Limb (tissue), 2 donors: ENCODE results near the gene PURB.
"Not testable (repeated sequence)": the region's sequence is repeated elsewhere in the genome, so short reads cannot be mapped to it uniquely, and the experiment has no call there.

Experiments
- DNase-seq, 2 donors: peaks; one replicate each; pipeline ENCODE4 v3.0.0-alpha.2; 2016; ENCODE audit errors: extremely low spot score in 2 of 2

Gene PURB

GRCh38 chr7:44885394-44886317, at the start of gene PURB:
PURB (minus strand) TSS chr7:44885530; CDS start chr7:44885348, 182 bp downstream.
- peak; percentile 90 to 97 for DNase-seq

GRCh38 chr7:44935016-44935415, 49.7 kb upstream of the PURB start:
- DNase-seq, result no peak

GRCh38 chr7:44934510-44934909, 49.2 kb upstream of the PURB start:
- DNase-seq, result not testable (repeated sequence)

- no peak for DNase-seq
Measured at GRCh38 chr7:44930921-44931320, 45.6 kb upstream of the PURB start.

- DNase-seq, result no peak
Measured at GRCh38 chr7:44922351-44922694, 37.0 kb upstream of the PURB start.

- DNase-seq, result peak; percentile 42 to 85
Measured at GRCh38 chr7:44921607-44922350, 36.4 kb upstream of the PURB start.

GRCh38 chr7:44920119-44920518, 34.8 kb upstream of the PURB start:
- no peak for DNase-seq

- DNase-seq, result no peak
Measured at GRCh38 chr7:44918029-44918428, 32.7 kb upstream of the PURB start.

- DNase-seq, result no peak
Measured at GRCh38 chr7:44917465-44917864, 32.1 kb upstream of the PURB start.

GRCh38 chr7:44914992-44915607, 29.8 kb upstream of the PURB start:
- peak in 1 of 2 donors; percentile 3 for DNase-seq

- DNase-seq, result no peak
Measured at GRCh38 chr7:44912775-44913347, 27.5 kb upstream of the PURB start.

- no peak for DNase-seq
Measured at GRCh38 chr7:44911911-44912310, 26.6 kb upstream of the PURB start.

GRCh38 chr7:44909596-44910389, 24.5 kb upstream of the PURB start:
- no peak for DNase-seq

GRCh38 chr7:44906965-44907364, 21.6 kb upstream of the PURB start:
- DNase-seq, result no peak

- DNase-seq, result no peak
Measured at GRCh38 chr7:44905002-44905635, 19.8 kb upstream of the PURB start.

GRCh38 chr7:44899443-44899842, 14.1 kb upstream of the PURB start:
- DNase-seq, result no peak

- DNase-seq, result no peak
Measured at GRCh38 chr7:44898039-44898438, 12.7 kb upstream of the PURB start.

- no peak for DNase-seq
Measured at GRCh38 chr7:44897309-44897708, 12.0 kb upstream of the PURB start.

- DNase-seq, result peak; percentile 47 to 52
Measured at GRCh38 chr7:44894888-44895580, 9.7 kb upstream of the PURB start.

- DNase-seq, result no peak
Measured at GRCh38 chr7:44893710-44894234, 8.4 kb upstream of the PURB start.
